ENCODE measurements around the gene KRTAP5-11. TPM values are rescaled to one million over a fixed set of nuclear protein-coding genes. Genes with fewer than 3 reads are reported as not detected.
"Not testable (repeated sequence)": the region's sequence is repeated elsewhere in the genome, so short reads cannot be mapped to it uniquely, and the experiment has no call there.

The KRTAP5-11 gene
- total RNA-seq, 1 donor, result not detected

DNA sequence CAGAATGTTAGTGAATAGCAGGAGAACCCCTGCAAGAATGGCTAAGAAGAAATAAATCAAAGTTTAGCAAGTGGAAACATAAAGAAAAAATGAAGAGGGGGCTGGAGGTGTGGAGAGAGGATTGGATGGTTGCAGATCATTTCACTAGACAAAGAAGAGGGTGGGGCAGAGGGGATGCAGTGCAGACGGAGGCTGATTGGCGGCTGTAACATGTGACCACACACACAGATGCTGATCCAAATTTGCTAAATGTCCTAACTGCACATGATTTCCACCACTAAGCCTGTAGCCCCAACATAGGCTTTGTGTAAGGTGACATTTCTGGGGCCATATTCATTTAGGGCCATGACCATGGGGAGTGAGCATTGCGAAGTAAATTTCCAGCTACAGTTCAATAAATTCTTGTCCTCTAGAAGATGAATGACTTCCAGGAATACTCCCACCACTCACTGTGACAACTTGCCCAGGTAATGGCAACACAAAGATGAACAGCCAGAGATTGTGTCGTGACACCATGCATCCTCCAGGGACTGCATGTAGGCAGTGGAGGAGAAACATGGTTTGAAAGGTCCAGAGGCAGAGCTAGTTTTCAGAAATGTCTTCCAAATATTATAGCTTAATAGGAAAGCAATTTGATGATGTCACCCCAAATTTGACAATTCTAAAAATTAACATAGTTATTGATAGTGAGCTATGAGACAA lies 6.8 kb downstream of the KRTAP5-11 start:
- Histone ChIP-seq H3K36me3 (ENCODE audit: insufficient read depth, low read length) (no peaks in the 10 kb centered on the region), H3K4me1 (ENCODE audit: insufficient read depth, low read length) (no peaks in the 10 kb centered on the region), H3K79me2 (ENCODE audit: insufficient read depth, low read length) (no peaks in the 10 kb centered on the region), H3K27ac (ENCODE audit: low read depth, low read length) (no peak overlapping the region), H4K20me1 (ENCODE audit: insufficient read depth, low read length) (no peaks in the 10 kb centered on the region), H3K9me3 (ENCODE audit: low read depth, low read length) (no peaks in the 10 kb centered on the region), H3K4me2 (ENCODE audit: insufficient read depth, low read length) (no peak overlapping the region), H3K27me3 (ENCODE audit: insufficient read depth, low read length) (peaks cover 29% of the 10 kb centered on the region), H3K4me3 (ENCODE audit: insufficient read depth, low read length) (no peak overlapping the region), H2AFZ (ENCODE audit: low read length) (no peak overlapping the region)
- TF ChIP-seq, protein P1, sequence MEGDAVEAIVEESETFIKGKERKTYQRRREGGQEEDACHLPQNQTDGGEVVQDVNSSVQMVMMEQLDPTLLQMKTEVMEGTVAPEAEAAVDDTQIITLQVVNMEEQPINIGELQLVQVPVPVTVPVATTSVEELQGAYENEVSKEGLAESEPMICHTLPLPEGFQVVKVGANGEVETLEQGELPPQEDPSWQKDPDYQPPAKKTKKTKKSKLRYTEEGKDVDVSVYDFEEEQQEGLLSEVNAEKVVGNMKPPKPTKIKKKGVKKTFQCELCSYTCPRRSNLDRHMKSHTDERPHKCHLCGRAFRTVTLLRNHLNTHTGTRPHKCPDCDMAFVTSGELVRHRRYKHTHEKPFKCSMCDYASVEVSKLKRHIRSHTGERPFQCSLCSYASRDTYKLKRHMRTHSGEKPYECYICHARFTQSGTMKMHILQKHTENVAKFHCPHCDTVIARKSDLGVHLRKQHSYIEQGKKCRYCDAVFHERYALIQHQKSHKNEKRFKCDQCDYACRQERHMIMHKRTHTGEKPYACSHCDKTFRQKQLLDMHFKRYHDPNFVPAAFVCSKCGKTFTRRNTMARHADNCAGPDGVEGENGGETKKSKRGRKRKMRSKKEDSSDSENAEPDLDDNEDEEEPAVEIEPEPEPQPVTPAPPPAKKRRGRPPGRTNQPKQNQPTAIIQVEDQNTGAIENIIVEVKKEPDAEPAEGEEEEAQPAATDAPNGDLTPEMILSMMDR (IDR thresholded peaks at IDR 0.05; ENCODE audit: extremely low read depth, low read depth, low read length), result no peak
- no peak for DNase-seq (ENCODE audit: insufficient read length, low spot score, missing footprints)

GRCh38 chr11:71574418-71574817 lies 8.3 kb downstream of the KRTAP5-11 start:
- TF ChIP-seq, protein P1 (IDR thresholded peaks at IDR 0.05; ENCODE audit: extremely low read depth, low read depth, low read length), result no peak
- DNase-seq (ENCODE audit: insufficient read length, low spot score, missing footprints), result no peak

GRCh38 chr11:71572811-71573210 lies 9.9 kb downstream of the KRTAP5-11 start:
- no peaks in the 10 kb centered on the region for H3K36me3 ChIP-seq (ENCODE audit: insufficient read depth, low read length)
- no peak overlapping the region for H3K4me3 ChIP-seq (ENCODE audit: insufficient read depth, low read length)
- H3K27me3 ChIP-seq (ENCODE audit: insufficient read depth, low read length), result peaks cover 33% of the 10 kb centered on the region
- H3K79me2 ChIP-seq (ENCODE audit: insufficient read depth, low read length), result no peaks in the 10 kb centered on the region
- H3K9me3 ChIP-seq (ENCODE audit: low read depth, low read length), result no peaks in the 10 kb centered on the region
- H3K27ac ChIP-seq (ENCODE audit: low read depth, low read length), result no peak overlapping the region
- H3K4me2 ChIP-seq (ENCODE audit: insufficient read depth, low read length), result no peak overlapping the region
- no peak overlapping the region for H2AFZ ChIP-seq (ENCODE audit: low read length)
- no peaks in the 10 kb centered on the region for H3K4me1 ChIP-seq (ENCODE audit: insufficient read depth, low read length)
- TF ChIP-seq, protein P1 (IDR thresholded peaks at IDR 0.05; ENCODE audit: extremely low read depth, low read depth, low read length), result no peak
- DNase-seq (ENCODE audit: insufficient read length, low spot score, missing footprints), result peak; percentile 39
- no peaks in the 10 kb centered on the region for H4K20me1 ChIP-seq (ENCODE audit: insufficient read depth, low read length)

More at GRCh38 chr11:71574418-71574817, 8.3 kb downstream of the KRTAP5-11 start:
- Histone ChIP-seq H3K4me3 (ENCODE audit: insufficient read depth, low read length) (no peak overlapping the region), H3K79me2 (ENCODE audit: insufficient read depth, low read length) (no peaks in the 10 kb centered on the region), H3K4me2 (ENCODE audit: insufficient read depth, low read length) (no peak overlapping the region), H3K4me1 (ENCODE audit: insufficient read depth, low read length) (no peaks in the 10 kb centered on the region), H4K20me1 (ENCODE audit: insufficient read depth, low read length) (no peaks in the 10 kb centered on the region), H3K9me3 (ENCODE audit: low read depth, low read length) (no peaks in the 10 kb centered on the region), H3K27ac (ENCODE audit: low read depth, low read length) (no peak overlapping the region), H3K27me3 (ENCODE audit: insufficient read depth, low read length) (peaks cover 29% of the 10 kb centered on the region), H2AFZ (ENCODE audit: low read length) (no peak overlapping the region), H3K36me3 (ENCODE audit: insufficient read depth, low read length) (no peaks in the 10 kb centered on the region)

GRCh38 chr11:71571101-71571850 lies 11.4 kb downstream of the KRTAP5-11 start:
- DNase-seq (ENCODE audit: insufficient read length, low spot score, missing footprints); H2AFZ ChIP-seq (ENCODE audit: low read length); H3K4me3 ChIP-seq (ENCODE audit: insufficient read depth, low read length); H3K4me2 ChIP-seq (ENCODE audit: insufficient read depth, low read length); H3K27ac ChIP-seq (ENCODE audit: low read depth, low read length); H3K36me3 ChIP-seq (ENCODE audit: insufficient read depth, low read length); H3K9me3 ChIP-seq (ENCODE audit: low read depth, low read length); H3K79me2 ChIP-seq (ENCODE audit: insufficient read depth, low read length); H3K4me1 ChIP-seq (ENCODE audit: insufficient read depth, low read length); H4K20me1 ChIP-seq (ENCODE audit: insufficient read depth, low read length): not testable (repeated sequence)
- peaks cover 39% of the 10 kb centered on the region for H3K27me3 ChIP-seq (ENCODE audit: insufficient read depth, low read length)
